ENCODE results near the gene FKRP.

- TF ChIP-seq POLR2AphosphoS5 (IDR thresholded peaks at IDR 0.05; ENCODE audit: low read depth, low read length) (no peak), POLR2A (IDR thresholded peaks at IDR 0.05; ENCODE audit: low read depth, low read length) (no peak), PAX5 (IDR thresholded peaks at IDR 0.05; ENCODE audit: insufficient read depth, low read length, severe bottlenecking) (no peak), SPI1 (IDR thresholded peaks at IDR 0.05; ENCODE audit: low read depth, low read length) (no peak), TAF1 (IDR thresholded peaks at IDR 0.05; ENCODE audit: low read depth, low read length) (no peak), POU2F2 (IDR thresholded peaks at IDR 0.05; ENCODE audit: low read depth, low read length) (no peak)
Observed at GRCh38 chr19:46798713-46799112, 52.9 kb downstream of the FKRP start.
